ENCODE results near the gene ACE2. TPM values are rescaled to one million over a fixed set of nuclear protein-coding genes. Genes with fewer than 3 reads are reported as not detected.
A peak's percentile ranks its signal among the peaks of the same experiment; 100 is the strongest.

Gene ACE2
- total RNA-seq, 2 donors from 2014 or later = 14.3 to 17.2 TPM

GRCh38 chrX:15594371-15594770, 6.4 kb downstream of the ACE2 start:
- ATAC-seq = no peak
- DNase-seq = no peak
- intact Hi-C loops (cut with DNase I) = no loop called here

- DNase-seq (peak; percentile 64), ATAC-seq (peak; percentile 88 to 99)
- intact Hi-C loops (cut with DNase I) = no loop called here
These were observed 20.7 kb downstream of the ACE2 start for GRCh38 chrX:15579778-15580747.

DNA sequence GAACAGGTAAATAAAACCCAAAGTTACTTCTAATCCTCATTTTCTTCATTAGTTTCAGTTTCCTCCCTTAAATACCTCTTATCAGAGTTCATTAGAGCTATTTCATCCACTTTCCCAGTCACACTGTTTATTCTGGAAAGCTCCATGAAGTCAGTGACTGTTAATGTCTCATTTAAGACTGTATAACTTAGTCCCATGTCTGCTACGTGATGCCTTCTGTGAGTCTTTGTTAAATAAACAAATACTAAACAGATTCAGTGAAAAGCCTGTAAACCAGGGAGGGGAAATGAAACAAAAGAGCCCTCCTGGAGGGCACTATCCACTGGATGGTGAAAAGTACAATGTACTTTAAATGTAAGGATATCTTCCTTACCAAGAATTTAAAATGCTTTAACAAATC, 24.7 kb downstream of the ACE2 start:
- intact Hi-C loops (cut with DNase I) = no loop called here
- no peak for ATAC-seq
- no peak for DNase-seq

DNA sequence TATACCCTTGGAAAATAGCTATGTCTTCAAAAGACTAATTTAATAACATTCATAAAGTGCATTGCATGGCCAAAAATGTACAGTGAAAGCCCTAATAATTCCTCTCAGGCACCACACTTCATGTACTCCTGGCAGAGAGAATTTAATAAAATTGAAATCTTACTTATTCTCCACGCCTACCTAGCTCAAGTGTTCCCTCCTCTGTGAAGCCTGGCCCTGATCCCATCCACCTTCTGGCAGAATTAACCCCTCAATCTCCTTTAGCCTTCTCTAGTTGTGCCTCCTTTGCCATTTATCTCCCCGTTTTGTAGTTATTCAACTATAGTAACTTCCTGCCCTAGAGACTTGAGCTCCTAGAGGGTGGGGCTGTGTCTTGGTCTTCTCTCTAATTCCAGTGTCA, 26.7 kb downstream of the ACE2 start:
- DNase-seq = no peak
- ATAC-seq = no peak
- intact Hi-C loops (cut with DNase I) = no loop called here

DNA sequence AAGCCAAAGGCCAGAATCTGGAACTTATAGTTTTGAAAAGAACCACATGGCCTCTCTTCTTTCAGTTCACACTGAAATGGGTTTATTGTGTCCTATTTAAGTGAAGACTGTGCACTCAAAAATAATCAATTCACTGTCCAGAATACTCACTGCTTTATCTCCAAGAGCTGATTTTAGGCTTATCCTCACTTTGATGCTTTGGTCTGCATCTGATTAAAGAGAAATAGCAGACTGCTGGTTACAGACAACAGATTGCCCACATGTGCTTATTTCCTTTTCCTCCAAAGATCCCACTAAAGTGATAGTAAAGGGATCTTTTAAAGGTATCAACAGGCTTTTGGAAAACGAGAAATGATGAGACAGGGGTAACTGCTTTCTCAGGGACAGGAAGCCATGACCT, 30.6 kb downstream of the ACE2 start:
- DNase-seq (no peak), ATAC-seq (no peak)
- intact Hi-C loops (cut with DNase I) = no loop called here

DNA sequence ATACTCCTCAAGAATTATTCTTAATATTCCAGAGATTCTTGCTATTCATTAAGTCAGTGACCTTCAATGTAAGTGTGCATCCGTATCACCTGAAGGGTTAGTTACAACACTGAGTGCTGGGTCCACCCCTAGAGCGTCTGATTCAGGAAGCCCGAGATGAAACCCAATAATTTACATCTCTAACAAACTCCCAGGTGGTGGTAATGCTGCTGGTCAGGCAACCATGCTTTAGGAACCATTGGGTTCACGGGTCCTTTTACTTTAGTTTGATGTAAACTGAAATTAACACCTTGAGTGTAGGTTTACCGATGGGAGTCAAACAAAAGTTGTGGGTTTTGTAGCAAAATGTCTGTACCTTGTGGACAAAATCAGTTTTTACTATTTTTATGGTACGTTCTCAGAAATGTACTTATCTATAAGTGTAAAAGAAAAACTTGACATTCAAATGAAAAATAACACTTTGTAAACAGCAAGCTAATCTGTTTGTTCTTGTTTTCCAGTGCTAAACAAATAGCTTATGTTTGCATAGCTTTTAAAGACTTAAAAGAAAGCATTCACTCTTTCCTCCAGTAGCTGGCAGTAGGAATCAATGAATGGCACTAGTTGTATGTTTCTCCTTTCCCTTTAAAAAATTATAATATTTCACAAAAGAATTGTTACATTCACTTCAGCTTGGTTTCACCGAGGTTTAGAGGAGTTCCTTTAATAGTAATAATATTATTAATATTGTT, 32.7 kb downstream of the ACE2 start:
- ATAC-seq (no peak), DNase-seq (no peak)
- intact Hi-C loops (cut with DNase I) = no loop called here

GRCh38 chrX:15567267-15567666, 33.5 kb downstream of the ACE2 start:
- DNase-seq (no peak), ATAC-seq (no peak)
- intact Hi-C loops (cut with DNase I) = no loop called here

DNA sequence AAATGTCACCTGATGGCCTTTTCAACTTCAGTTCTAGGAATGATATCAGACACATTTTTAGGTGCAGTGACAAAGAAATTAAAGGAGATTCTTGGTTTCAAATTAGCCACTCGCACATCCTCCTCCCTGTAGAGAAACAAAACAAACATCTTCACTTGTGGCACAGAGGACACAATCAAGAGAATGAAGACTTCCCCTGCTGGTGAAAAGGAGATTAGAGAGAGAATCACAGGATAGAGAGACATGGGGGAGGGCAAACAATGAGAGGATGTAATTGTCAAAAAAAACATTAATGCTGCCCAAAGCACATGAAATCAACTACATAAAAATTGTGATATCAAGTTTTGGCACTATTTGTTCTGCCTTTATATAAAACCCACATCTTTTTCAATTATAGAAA, 34.5 kb downstream of the ACE2 start:
- DNase-seq (no peak), ATAC-seq (no peak)
- intact Hi-C loops (cut with DNase I) = no loop called here

DNA sequence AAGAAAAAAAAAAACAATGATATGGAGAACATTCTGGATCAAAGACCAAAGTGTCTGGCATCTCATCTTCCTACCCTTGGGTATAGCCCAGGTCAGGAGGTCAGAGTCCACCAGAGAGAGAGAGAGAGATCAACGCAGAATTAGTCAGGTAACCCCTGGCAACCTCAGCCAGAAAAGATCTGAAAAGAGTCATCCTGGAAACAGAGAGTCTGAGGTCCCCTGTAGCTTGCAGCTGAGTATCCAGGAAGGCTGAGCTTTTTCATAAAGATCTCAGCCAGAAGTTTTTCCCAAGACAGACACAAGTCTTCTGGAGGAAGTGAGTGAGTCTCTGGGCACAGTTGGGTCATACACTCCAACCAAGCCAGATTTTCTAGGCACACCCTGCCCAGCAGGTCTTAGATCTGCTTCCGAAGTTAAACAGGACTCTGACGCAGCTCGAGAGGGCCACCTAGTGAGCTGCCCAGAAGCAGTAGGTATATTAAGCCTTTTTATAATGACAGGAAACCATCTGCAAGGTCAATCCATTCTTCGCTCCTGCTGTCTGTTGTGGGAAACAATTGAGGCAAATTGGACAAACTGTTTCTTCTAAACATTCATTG, 35.7 kb downstream of the ACE2 start:
- peak; percentile 76 for DNase-seq
- peak; percentile 80 to 92 for ATAC-seq
- intact Hi-C loops (cut with DNase I) = loop anchor here in 1 of 2 donors (2.0 kb wide), 1 partner anchor 70 kb away; no protein-coding TSS in a partner anchor

DNA sequence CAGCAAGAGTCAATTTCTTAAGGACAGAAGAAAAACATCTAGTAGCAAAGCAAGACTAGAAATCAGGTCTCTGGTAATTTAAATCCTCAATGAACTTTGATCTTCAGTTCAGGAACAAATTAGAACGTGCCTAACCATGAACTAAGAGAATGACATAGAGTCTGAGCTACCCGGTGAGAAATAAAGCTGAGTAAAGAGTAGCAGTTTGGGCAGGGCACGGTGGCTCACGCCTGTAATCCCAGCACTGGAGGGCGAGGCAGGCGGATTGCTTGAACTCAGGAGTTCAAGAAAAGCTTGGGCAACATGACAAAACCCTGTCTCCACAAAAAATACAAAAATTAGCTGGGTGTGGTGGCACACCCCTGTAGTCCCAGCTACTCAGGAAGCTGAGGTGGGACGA, 37.7 kb downstream of the ACE2 start:
- DNase-seq (no peak), ATAC-seq (no peak)
- intact Hi-C loops (cut with DNase I) = no loop called here

DNA sequence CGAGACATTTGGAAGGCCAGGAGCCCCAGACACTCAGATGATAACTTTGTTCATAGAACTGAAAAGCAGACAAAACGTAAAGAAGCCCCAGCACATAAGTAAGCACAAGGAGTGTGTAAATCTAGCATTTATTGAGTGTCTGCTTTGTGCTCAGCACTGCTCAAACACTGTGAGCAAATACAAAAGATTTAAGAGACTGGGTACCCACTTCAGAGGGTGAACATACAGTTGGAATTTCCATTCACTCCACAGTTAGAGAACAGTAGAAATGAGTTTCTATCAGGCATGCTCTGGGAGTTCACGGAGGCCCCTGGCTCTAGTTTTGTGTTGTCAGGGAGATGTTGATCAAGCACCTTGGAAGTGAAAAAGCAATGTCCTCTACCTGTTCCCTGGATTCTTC, 39.8 kb downstream of the ACE2 start:
- intact Hi-C loops (cut with DNase I) = no loop called here
- DNase-seq = no peak
- ATAC-seq = no peak

DNA sequence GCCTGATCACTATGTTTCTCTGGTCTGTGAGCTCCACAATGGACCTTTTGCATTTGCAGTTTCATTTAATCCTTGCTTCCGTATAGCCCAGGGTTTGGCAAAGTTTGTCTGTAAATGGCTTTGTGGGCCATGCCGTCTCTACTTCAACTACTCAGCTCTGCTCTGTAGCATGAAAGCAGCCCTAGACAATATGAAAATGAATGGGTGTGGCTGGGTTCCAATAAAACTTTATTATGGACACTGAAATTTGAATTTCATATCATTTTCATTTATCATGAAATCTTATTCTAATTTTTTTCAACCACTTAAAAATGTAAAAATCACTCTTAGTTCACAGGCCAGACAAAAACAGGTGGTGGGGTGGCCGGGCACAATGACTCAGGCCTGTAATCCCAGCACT, 41.5 kb downstream of the ACE2 start:
- no peak for DNase-seq
- no peak for ATAC-seq
- intact Hi-C loops (cut with DNase I) = no loop called here

DNA sequence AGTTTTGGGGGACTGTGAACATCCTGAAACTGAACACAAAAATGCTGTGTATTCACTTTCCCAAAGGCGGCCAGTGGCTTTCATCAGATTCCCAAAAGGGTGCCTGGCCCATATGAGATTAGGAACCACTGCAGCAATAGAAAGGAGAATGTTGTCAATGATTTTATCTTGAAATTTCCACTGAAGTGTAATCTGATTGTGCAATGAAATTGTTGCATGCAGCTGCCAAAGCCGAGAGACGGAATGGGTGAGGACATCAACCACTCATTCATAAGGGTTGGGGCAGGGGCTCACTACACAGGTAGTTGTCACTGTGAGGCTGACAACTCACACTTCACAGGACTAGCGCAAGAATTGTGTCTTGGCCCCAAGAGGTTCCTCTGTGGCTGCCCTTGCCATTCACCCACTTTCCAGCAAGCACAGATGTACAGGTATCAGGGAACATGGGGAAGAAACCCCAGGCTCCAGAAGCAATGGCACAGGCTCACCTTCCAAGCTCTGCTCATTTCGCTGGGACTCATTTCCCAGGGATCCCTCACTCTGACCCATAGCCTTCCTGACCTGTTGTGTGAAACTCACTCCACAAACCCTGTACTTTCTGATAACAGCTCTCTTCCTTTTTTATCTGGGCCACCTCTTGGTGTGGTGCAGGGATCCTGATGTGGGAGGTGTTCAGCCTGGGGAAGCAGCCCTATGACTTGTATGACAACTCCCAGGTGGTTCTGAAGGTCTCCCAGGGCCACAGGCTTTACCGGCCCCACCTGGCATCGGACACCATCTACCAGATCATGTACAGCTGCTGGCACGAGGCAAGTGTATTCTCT, 51.4 kb downstream of the ACE2 start:
- intact Hi-C loops (cut with DNase I) = no loop called here
- ATAC-seq = no peak
- no peak for DNase-seq

- no peak for ATAC-seq
- intact Hi-C loops (cut with DNase I) = no loop called here
- no peak for DNase-seq
These were observed 53.4 kb downstream of the ACE2 start for GRCh38 chrX:15547356-15547755.

- intact Hi-C loops (cut with DNase I) = no loop called here
- ATAC-seq = no peak
- DNase-seq = no peak
These were observed 54.0 kb downstream of the ACE2 start for GRCh38 chrX:15546745-15547144.

- no peak for ATAC-seq
- intact Hi-C loops (cut with DNase I) = no loop called here
- DNase-seq = no peak
These were observed 70.4 kb downstream of the ACE2 start for GRCh38 chrX:15530318-15530717.

- intact Hi-C loops (cut with DNase I) = no loop called here
- DNase-seq (no peak), ATAC-seq (no peak)
These were observed 71.6 kb downstream of the ACE2 start for GRCh38 chrX:15529165-15529564.

- ATAC-seq = no peak
- intact Hi-C loops (cut with DNase I) = no loop called here
These were observed 74.9 kb downstream of the ACE2 start for GRCh38 chrX:15525664-15526416.

DNA sequence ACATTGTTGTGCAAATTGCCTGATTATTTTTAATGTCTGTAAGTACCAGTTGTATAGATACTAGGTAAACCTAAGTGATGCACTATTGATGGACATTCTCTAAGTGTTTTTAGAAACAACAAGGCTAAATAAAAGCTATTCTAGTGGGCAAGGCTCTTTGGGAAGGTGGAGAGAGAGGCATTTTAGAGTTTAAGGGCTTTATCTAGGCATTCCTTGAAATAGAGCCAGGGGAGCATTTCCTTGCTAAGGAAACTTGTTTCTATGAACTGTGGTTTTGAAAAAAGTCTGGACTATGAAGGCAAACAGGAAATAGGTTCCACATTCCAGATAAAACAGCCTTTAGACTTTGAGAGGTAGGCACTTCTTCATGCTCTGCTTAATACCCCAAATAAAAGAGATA, 76.3 kb downstream of the ACE2 start:
- intact Hi-C loops (cut with DNase I) = no loop called here
- DNase-seq (no peak), ATAC-seq (no peak)

More at GRCh38 chrX:15525664-15526416, 74.9 kb downstream of the ACE2 start:
- no peak for DNase-seq
